ENCODE measurements around the gene CAMSAP1. TPM values are rescaled to one million over a fixed set of nuclear protein-coding genes. Genes with fewer than 3 reads are reported as not detected.

Gene CAMSAP1
- total RNA-seq, 2 donors from 2014 or later = 19.4 to 21.4 TPM

DNA sequence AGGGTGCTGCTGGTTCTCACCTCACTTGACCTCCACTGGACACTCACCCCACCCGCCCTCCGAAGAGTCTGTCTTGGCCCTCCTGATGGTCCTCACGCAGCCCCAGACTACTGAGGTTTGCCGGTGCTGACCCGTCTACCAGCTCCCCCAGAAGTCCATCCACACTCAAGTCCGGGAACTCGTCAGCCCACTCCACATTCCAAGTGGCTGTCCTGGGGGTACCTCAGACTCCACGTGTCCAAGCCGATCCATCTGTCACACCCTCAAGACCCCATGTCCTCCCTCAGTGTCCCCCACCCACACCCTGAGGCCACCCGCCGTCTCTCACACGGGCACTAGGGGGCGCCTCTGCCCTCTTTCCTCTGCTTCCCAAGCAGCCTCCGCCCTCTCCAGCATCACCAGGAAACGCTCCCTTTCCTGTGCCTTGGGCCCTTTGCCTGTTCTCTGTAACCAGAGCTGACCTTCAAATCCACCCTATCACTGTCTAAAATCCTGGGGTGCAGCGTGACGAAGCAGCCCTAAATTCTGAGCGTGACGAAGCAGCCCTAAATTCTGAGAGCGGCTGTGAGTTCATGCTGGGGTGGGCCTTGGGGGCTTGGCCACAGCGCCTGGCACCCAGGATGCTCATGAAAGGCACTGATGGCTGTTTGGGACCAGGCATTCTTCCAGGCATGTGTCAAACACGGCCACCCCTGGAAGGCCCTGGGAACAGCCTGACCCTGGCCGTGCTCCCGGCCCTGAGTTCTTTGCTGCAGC is 109.7 kb downstream of the CAMSAP1 start:
- Histone ChIP-seq H3K27ac (no peak overlapping the region), H3K36me3 (no peaks in the 10 kb centered on the region), H3K27me3 (no peaks in the 10 kb centered on the region), H3K9me3 (no peaks in the 10 kb centered on the region), H3K4me3 (no peak overlapping the region), H3K4me1 (peaks cover 0 to 11% of the 10 kb centered on the region in 2 donors)
- peak; percentile 13 to 71 for TF ChIP-seq CTCF (IDR thresholded peaks at IDR 0.05)
- DNase-seq (ENCODE audit: low spot score) = no peak

DNA sequence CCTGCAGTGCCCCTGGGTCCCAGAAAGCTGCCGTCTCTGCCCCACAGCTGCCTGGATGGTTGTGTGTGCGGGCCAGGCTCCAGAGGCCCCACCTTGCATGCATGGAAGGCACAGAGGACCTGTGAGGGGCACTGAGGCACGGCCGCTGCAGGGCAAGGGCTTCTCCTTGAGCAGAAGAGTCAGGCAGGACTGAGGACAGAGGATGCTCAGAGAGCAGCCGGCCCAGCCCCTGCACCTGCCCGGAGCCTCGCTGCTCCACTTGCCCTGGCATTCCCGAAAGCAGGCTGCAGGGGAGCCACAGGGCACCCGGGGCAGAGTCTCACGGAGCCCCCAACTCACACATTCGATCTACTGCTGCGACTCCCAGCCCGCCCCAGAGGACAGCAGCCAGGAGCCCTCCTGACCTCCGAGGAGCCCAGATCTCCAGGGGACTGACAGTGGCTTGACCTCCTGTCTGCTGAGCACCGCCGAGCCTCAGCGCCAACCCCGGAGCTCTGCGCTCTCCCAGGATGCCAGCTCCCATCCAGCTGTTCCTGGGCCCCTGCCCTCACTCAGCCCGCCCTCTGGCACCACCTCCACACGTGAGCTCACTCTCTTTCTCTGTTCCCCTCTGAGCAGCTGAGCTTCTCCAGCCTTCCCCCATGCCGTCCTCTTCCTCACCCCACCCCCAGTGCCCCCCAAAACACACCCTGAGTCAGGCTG is 110.4 kb downstream of the CAMSAP1 start:
- Histone ChIP-seq H3K9me3 (no peaks in the 10 kb centered on the region), H3K27me3 (no peaks in the 10 kb centered on the region), H3K4me1 (peaks cover 0 to 11% of the 10 kb centered on the region in 2 donors), H3K27ac (no peak overlapping the region), H3K36me3 (no peaks in the 10 kb centered on the region), H3K4me3 (no peak overlapping the region)
- no peak for TF ChIP-seq CTCF (IDR thresholded peaks at IDR 0.05)
- no peak for DNase-seq (ENCODE audit: low spot score)

GRCh38 chr9:135795391-135795790 is 112.0 kb downstream of the CAMSAP1 start:
- H3K4me1 ChIP-seq = peaks cover 0 to 11% of the 10 kb centered on the region in 2 donors
- TF ChIP-seq CTCF (IDR thresholded peaks at IDR 0.05) = no peak
- no peak for DNase-seq (ENCODE audit: low spot score)
- no peak overlapping the region for H3K4me3 ChIP-seq
- no peak overlapping the region for H3K27ac ChIP-seq
- no peaks in the 10 kb centered on the region for H3K36me3 ChIP-seq
- H3K27me3 ChIP-seq = no peaks in the 10 kb centered on the region
- no peaks in the 10 kb centered on the region for H3K9me3 ChIP-seq

- Histone ChIP-seq H3K27me3 (no peaks in the 10 kb centered on the region), H3K27ac (no peak overlapping the region), H3K4me1 (peaks cover 0 to 11% of the 10 kb centered on the region in 2 donors), H3K4me3 (no peak overlapping the region), H3K36me3 (no peaks in the 10 kb centered on the region), H3K9me3 (no peaks in the 10 kb centered on the region)
- TF ChIP-seq CTCF (IDR thresholded peaks at IDR 0.05) = no peak
- DNase-seq (ENCODE audit: low spot score) = no peak
These were observed 112.9 kb downstream of the CAMSAP1 start for GRCh38 chr9:135794361-135794885.

- Histone ChIP-seq H3K27me3 (no peaks in the 10 kb centered on the region), H3K9me3 (no peaks in the 10 kb centered on the region), H3K4me1 (peaks cover 0 to 11% of the 10 kb centered on the region in 2 donors), H3K27ac (no peak overlapping the region), H3K36me3 (no peaks in the 10 kb centered on the region), H3K4me3 (no peak overlapping the region)
- TF ChIP-seq CTCF (IDR thresholded peaks at IDR 0.05) = no peak
- DNase-seq (ENCODE audit: low spot score) = no peak
These were observed 113.3 kb downstream of the CAMSAP1 start for GRCh38 chr9:135794057-135794335.

Measured in right atrium auricular region (tissue), 2 donors.